Prostate gland (tissue), 2 donors: Measurements from ENCODE around the gene TMPRSS7.

Experiments
- CTCF ChIP-seq, 4 experiments: fragments of 200-600 bp in 2 of 4; fragments of 450-650 bp in 2 of 4; sonication (generic) in 2 of 4; IDR thresholded peaks; 1 replicate in 3 of 4; 2 replicates in 1 of 4; pipeline ENCODE4 v1.5.1; 2016 to 2019; ENCODE audit warnings: antibody characterized with exemption in 4 of 4, mild to moderate bottlenecking in 2 of 4, moderate library complexity in 2 of 4
- POLR2A ChIP-seq: fragments of 450-650 bp; IDR thresholded peaks from one replicate; pipeline ENCODE4 v1.6.1; 2016; ENCODE audit warnings: antibody characterized with exemption, mild to moderate bottlenecking
- POLR2AphosphoS5 ChIP-seq: sonication (generic); formaldehyde crosslinking; IDR thresholded peaks from one replicate; pipeline ENCODE4 v1.6.1; 2017; ENCODE audit warnings: antibody characterized with exemption

GRCh38 chr3:112124907-112125607 lies 90.5 kb downstream of the TMPRSS7 start:
- TF ChIP-seq POLR2AphosphoS5: no peak
- TF ChIP-seq CTCF (IDR thresholded peaks at IDR 0.05): no peak
- TF ChIP-seq POLR2A: no peak
